H1 (cell line): ENCODE data around the gene PPP1R14B. TPM values are rescaled to one million over a fixed set of nuclear protein-coding genes. Genes with fewer than 3 reads are reported as not detected.
A peak's percentile ranks its signal among the peaks of the same experiment; 100 is the strongest.

Source experiments
- CTCF ChIA-PET: fragments of 300-600 bp; sonication (Branson Sonifier 250); formaldehyde crosslinking; loops from one replicate; lab custom pipeline; 2021; ENCODE audit not compliant: partially characterized antibody; lab: Charles Lee
- POLR2A ChIA-PET: fragments of 300-600 bp; sonication (Branson Sonifier 250); formaldehyde crosslinking; loops from one replicate; lab custom pipeline; 2021; ENCODE audit warnings: inconsistent platforms; ENCODE audit not compliant: partially characterized antibody; lab: Charles Lee
- DNase-seq, 2 experiments: peaks; one replicate each; pipeline versions ENCODE4 v3.0.0 to v3.0.0-alpha.2; 2010 to 2022; ENCODE audit warnings: low spot score in 2 of 2, low read depth in 1 of 2, mixed read lengths in 1 of 2
- FAIRE-seq: peaks from 2 replicates; lab custom pipeline; 2011; peaks lifted over from hg19 to GRCh38; lab: Jason Lieb, UNC
- H2AFZ ChIP-seq: 2 replicates; pipeline ENCODE4 v1.8.1; 2012; ENCODE audit warnings: low read length, inconsistent platforms
- H2AK5ac ChIP-seq: 2 replicates; pipeline ENCODE4 v1.6.1; 2013; ENCODE audit warnings: low read depth, low read length
- H2BK120ac ChIP-seq: replicated peaks from 2 replicates; pipeline ENCODE3; 2013; ENCODE audit warnings: low read depth, low read length, inconsistent platforms
- H2BK12ac ChIP-seq: 2 replicates; pipeline ENCODE4 v1.6.1; 2013; ENCODE audit warnings: low read depth, low read length
- H2BK15ac ChIP-seq: 2 replicates; pipeline ENCODE4 v1.6.1; 2013; ENCODE audit warnings: low read length
- H2BK20ac ChIP-seq: 2 replicates; pipeline ENCODE4 v1.6.1; 2013; ENCODE audit warnings: low read length
- H2BK5ac ChIP-seq: 2 replicates; pipeline ENCODE4 v1.6.1; 2013; ENCODE audit warnings: low read depth, low read length
- H3K14ac ChIP-seq: 2 replicates; pipeline ENCODE4 v1.6.1; 2013; ENCODE audit warnings: inconsistent platforms; ENCODE audit not compliant: insufficient read length
- H3K18ac ChIP-seq: 2 replicates; pipeline ENCODE4 v1.6.1; 2013; ENCODE audit warnings: low read length; ENCODE audit errors: extremely low read depth
- H3K23ac ChIP-seq: 2 replicates; pipeline ENCODE4 v1.6.1; 2013; ENCODE audit warnings: inconsistent platforms; ENCODE audit not compliant: insufficient read length
- H3K23me2 ChIP-seq: 2 replicates; pipeline ENCODE4 v1.6.1; 2013; ENCODE audit warnings: low read depth, low read length
- H3K27ac ChIP-seq: 2 replicates; pipeline ENCODE4 v1.6.1; 2011; ENCODE audit warnings: low read depth, low read length, inconsistent platforms
- H3K27me3 ChIP-seq, 4 experiments: replicated peaks in 1 of 4; 1 replicate in 1 of 4; 2 replicates in 3 of 4; pipeline versions ENCODE4 v1.6.1 to v1.8.1; 2011 to 2013; ENCODE audit warnings: low read length in 3 of 4, mild to moderate bottlenecking in 3 of 4, inconsistent platforms in 2 of 4, mixed read lengths in 2 of 4, moderate library complexity in 1 of 4; ENCODE audit not compliant: control insufficient read depth in 3 of 4, insufficient read depth in 3 of 4; ENCODE audit errors: extremely low read depth in 1 of 4
- H3K36me3 ChIP-seq, 4 experiments: 2 replicates each; pipeline versions ENCODE4 v1.6.1 to v1.8.1; 2011 to 2013; ENCODE audit warnings: mild to moderate bottlenecking in 4 of 4, low read length in 3 of 4, moderate library complexity in 2 of 4, control low read depth in 1 of 4, inconsistent platforms in 1 of 4; ENCODE audit not compliant: insufficient read depth in 4 of 4, control insufficient read depth in 2 of 4
- H3K4ac ChIP-seq: replicated peaks from 2 replicates; pipeline ENCODE3; 2013; ENCODE audit warnings: low read length, low read depth, mixed read lengths, inconsistent platforms; ENCODE audit not compliant: insufficient read length
- H3K4me1 ChIP-seq, 4 experiments: replicated peaks in 1 of 4; 1 replicate in 1 of 4; 2 replicates in 3 of 4; pipeline versions ENCODE4 v1.6.1 to v1.8.1; 2011 to 2013; ENCODE audit warnings: low read length in 3 of 4, inconsistent platforms in 2 of 4, mixed read lengths in 1 of 4; ENCODE audit not compliant: insufficient read depth in 4 of 4, control insufficient read depth in 3 of 4
- H3K4me2 ChIP-seq, 2 experiments: 2 replicates each; pipeline versions ENCODE4 v1.6.1 to v1.8.1; 2011 to 2013; ENCODE audit warnings: low read depth in 2 of 2, low read length in 2 of 2, control low read depth in 1 of 2, inconsistent platforms in 1 of 2, mild to moderate bottlenecking in 1 of 2; ENCODE audit not compliant: insufficient read depth in 1 of 2
- H3K4me3 ChIP-seq, 4 experiments: fragments of 200-600, 300-600 bp in 1 of 4; sonication (generic), shearing (Covaris generic), sonication (Bioruptor Twin) in 1 of 4; 2 replicates each; pipeline versions ENCODE4 v1.5.1 to v1.8.1; 2011 to 2016; ENCODE audit warnings: low read length in 4 of 4, low read depth in 3 of 4, control low read depth in 2 of 4, inconsistent platforms in 2 of 4, mild to moderate bottlenecking in 2 of 4, mixed read lengths in 1 of 4, moderate library complexity in 1 of 4; ENCODE audit not compliant: insufficient read depth in 2 of 4; ENCODE audit errors: extremely low read depth in 1 of 4
- H3K56ac ChIP-seq: replicated peaks from 2 replicates; pipeline ENCODE3; 2013; ENCODE audit warnings: low read depth, mild to moderate bottlenecking, mixed read lengths, low read length, inconsistent platforms; ENCODE audit not compliant: insufficient read length
- H3K79me1 ChIP-seq: 2 replicates; pipeline ENCODE4 v1.6.1; 2013; ENCODE audit warnings: low read depth, low read length, control low read depth
- H3K79me2 ChIP-seq, 2 experiments: 2 replicates each; pipeline versions ENCODE4 v1.6.1 to v1.8.1; 2012 to 2013; ENCODE audit warnings: low read length in 2 of 2, mild to moderate bottlenecking in 2 of 2, inconsistent platforms in 1 of 2; ENCODE audit not compliant: insufficient read depth in 2 of 2, control insufficient read depth in 1 of 2
- H3K9ac ChIP-seq, 4 experiments: replicated peaks in 1 of 4; 1 replicate in 1 of 4; 2 replicates in 3 of 4; pipeline versions ENCODE4 v1.6.1 to v1.8.1; 2011 to 2013; ENCODE audit warnings: low read depth in 3 of 4, low read length in 3 of 4, control low read depth in 2 of 4, mild to moderate bottlenecking in 2 of 4, moderate library complexity in 2 of 4, inconsistent platforms in 1 of 4; ENCODE audit errors: extremely low read depth in 1 of 4
- H3K9me3 ChIP-seq, 2 experiments: 2 replicates each; pipeline versions ENCODE4 v1.6.1 to v1.8.1; 2012 to 2013; ENCODE audit warnings: mild to moderate bottlenecking in 2 of 2, moderate library complexity in 2 of 2, control low read depth in 1 of 2, inconsistent platforms in 1 of 2, low read depth in 1 of 2, low read length in 1 of 2, mixed read lengths in 1 of 2; ENCODE audit not compliant: insufficient read depth in 2 of 2
- H4K20me1 ChIP-seq, 2 experiments: replicated peaks in 1 of 2; 2 replicates each; pipeline versions ENCODE3 to v1.8.1; 2011 to 2013; ENCODE audit warnings: inconsistent platforms in 2 of 2, low read length in 2 of 2, mild to moderate bottlenecking in 1 of 2; ENCODE audit not compliant: insufficient read depth in 2 of 2, control insufficient read depth in 1 of 2
- H4K5ac ChIP-seq: 2 replicates; pipeline ENCODE4 v1.6.1; 2013; ENCODE audit warnings: low read length, low read depth, mixed read lengths, inconsistent platforms; ENCODE audit not compliant: insufficient read length
- H4K8ac ChIP-seq: 2 replicates; pipeline ENCODE4 v1.8.0; 2013; ENCODE audit warnings: mild to moderate bottlenecking, moderate library complexity, low read length, inconsistent platforms; ENCODE audit not compliant: insufficient read depth; ENCODE audit errors: extremely low read depth
- H4K91ac ChIP-seq: replicated peaks from 2 replicates; pipeline ENCODE3; 2013; ENCODE audit warnings: low read length, mixed read lengths, inconsistent platforms; ENCODE audit not compliant: insufficient read length
- EZH2 ChIP-seq: fragments of 200-600 bp; sonication (generic); IDR thresholded peaks from 2 replicates; pipeline ENCODE4 v1.7.1; 2012; ENCODE audit warnings: low read depth, mild to moderate bottlenecking, moderate library complexity, low read length, inconsistent platforms; ENCODE audit not compliant: severe bottlenecking
- RNF2 ChIP-seq: fragments of 200-900, 300-1000 bp; sonication (generic); IDR thresholded peaks from 2 replicates; pipeline ENCODE4 v1.7.1; 2016; ENCODE audit warnings: borderline replicate concordance, low read depth, mild to moderate bottlenecking, antibody characterized with exemption, low read length; ENCODE audit not compliant: poor library complexity, severe bottlenecking; ENCODE audit errors: missing control alignments
- WGBS, 2 experiments: shearing (Covaris generic) in 1 of 2; methylation state at CpG; one replicate each; pipeline versions ENCODE4 v1.1.6 to v1.1.7; 2013 to 2015; ENCODE audit warnings: low lambda C conversion rate in 2 of 2, mixed read lengths in 2 of 2, inconsistent platforms in 1 of 2, low coverage in 1 of 2, missing lambda C conversion rate in 1 of 2; ENCODE audit not compliant: insufficient replicate concordance in 2 of 2, insufficient coverage in 1 of 2, insufficient read length in 1 of 2; ENCODE audit errors: extremely low coverage in 1 of 2, missing lambda C conversion rate in 1 of 2; 5-methylcytosine and 5-hydroxymethylcytosine counted together
- polyA plus RNA-seq, 7 experiments: library from polyadenylated mRNA; depleted of rRNA in 3 of 7; stranded (reverse) in 5 of 7; unstranded in 2 of 7; fragments of >200 nt in 5 of 7; fragments of 200-250 nt in 2 of 7; gene quantifications; 1 replicate in 5 of 7; 2 replicates in 1 of 7; 4 replicates in 1 of 7; pipeline versions ENCODE4 v1.2.1 to v1.2.3, GENCODE V29; 2011 to 2013; ENCODE audit warnings: missing spikeins in 2 of 7, mixed read lengths in 2 of 7
- total RNA-seq: library from RNA; stranded (reverse); fragmentation: NEBNext Ultra II Directional; extraction: Animal tissue kit (Norgen Biotek cat#: 25700); gene quantifications from 2 replicates; pipeline ENCODE4 v1.2.1, GENCODE V29; 2021

PPP1R14B gene
- total and polyA plus RNA-seq, 2 of the 8 experiments (the other 6 are each of a cell fraction or from before 2014, with no cell fraction given) = 265 to 419 TPM

DNA sequence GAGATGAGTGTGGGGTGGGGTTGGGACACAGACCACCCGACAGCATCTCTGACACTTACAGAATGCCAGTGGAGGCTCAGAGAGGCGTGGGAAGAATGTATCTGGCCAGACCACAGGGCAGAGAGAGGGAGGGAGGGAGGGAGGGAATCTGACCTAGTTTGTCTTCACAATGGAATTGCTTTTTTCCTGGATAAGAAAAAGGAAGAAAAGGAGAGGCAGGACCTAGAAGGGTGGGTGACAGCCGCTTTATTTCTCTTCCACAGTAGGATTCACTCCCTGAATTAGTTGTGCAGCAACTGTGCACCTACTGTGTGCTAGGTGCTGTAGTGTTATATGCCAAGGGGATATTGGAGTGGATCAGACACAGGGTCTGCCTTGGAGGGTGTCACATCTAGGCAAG is 48.0 kb upstream of the PPP1R14B start:
- 54% methylated on average over 2 of the region's 3 CpGs; no CpG with 5 or more reads in 1 of the 2 experiments for WGBS, 2 experiments
- no peak for DNase-seq
- no peak overlapping the region for H3K9ac ChIP-seq

More for the DNA sequence above, 48.0 kb upstream of the PPP1R14B start:
- no peak overlapping the region for H2BK5ac ChIP-seq
- H3K18ac ChIP-seq = no peak overlapping the region
- CTCF ChIA-PET = interaction anchor here (0.7 to 2.2 kb wide), 6 partner anchors 9 to 1915 kb away, joined by 3 to 10 read pairs (median 3); partner anchors contain the start of genes BAD and GPR137
- no peak overlapping the region for H3K4me3 ChIP-seq
- no peak overlapping the region for H2BK120ac ChIP-seq
- H3K56ac ChIP-seq = no peak overlapping the region
- peaks cover 5% of the 10 kb centered on the region; the same call in 1 of the 2 replicates for H3K23me2 ChIP-seq
- H3K36me3 ChIP-seq = peaks cover 0 to 9% (median 0%) of the 10 kb centered on the region in 4 experiments; a peak in 1 of 8 replicates
- H2BK15ac ChIP-seq = peak overlapping the region; percentile 40; the same call in 1 of the 2 replicates
- no peak overlapping the region for H4K8ac ChIP-seq
- H3K14ac ChIP-seq = no peak overlapping the region
- no peak overlapping the region for H2BK20ac ChIP-seq
- no peaks in the 10 kb centered on the region for H3K79me2 ChIP-seq
- no peak overlapping the region for H2AFZ ChIP-seq
- no peaks in the 10 kb centered on the region for H3K79me1 ChIP-seq
- H3K23ac ChIP-seq = no peak overlapping the region
- no peak overlapping the region for H3K4ac ChIP-seq
- no peak overlapping the region for H3K27ac ChIP-seq
- peaks cover 5 to 24% of the 10 kb centered on the region in 2 experiments for H4K20me1 ChIP-seq
- peaks cover 0 to 28% (median 12%) of the 10 kb centered on the region in 4 experiments; a peak in 5 of 7 replicates for H3K4me1 ChIP-seq
- H3K4me2 ChIP-seq = no peak overlapping the region
- H4K91ac ChIP-seq = no peak overlapping the region
- POLR2A ChIA-PET = no interaction called here
- TF ChIP-seq RNF2 (no peak), EZH2 (peak; percentile 25)
- no peak for FAIRE-seq
- H2AK5ac ChIP-seq = no peak overlapping the region
- no peak overlapping the region for H4K5ac ChIP-seq
- no peak overlapping the region for H2BK12ac ChIP-seq
- H3K27me3 ChIP-seq = peaks cover 88 to 100% (median 98%) of the 10 kb centered on the region in 4 experiments
- no peaks in the 10 kb centered on the region for H3K9me3 ChIP-seq
